Measurements from ENCODE around the gene DDX23. TPM values are rescaled to one million over a fixed set of nuclear protein-coding genes. Genes with fewer than 3 reads are reported as not detected.

The DDX23 gene
- polyA plus RNA-seq, 1 of the 3 experiments (the other 2 are of a cell fraction): 50.4 TPM

DNA sequence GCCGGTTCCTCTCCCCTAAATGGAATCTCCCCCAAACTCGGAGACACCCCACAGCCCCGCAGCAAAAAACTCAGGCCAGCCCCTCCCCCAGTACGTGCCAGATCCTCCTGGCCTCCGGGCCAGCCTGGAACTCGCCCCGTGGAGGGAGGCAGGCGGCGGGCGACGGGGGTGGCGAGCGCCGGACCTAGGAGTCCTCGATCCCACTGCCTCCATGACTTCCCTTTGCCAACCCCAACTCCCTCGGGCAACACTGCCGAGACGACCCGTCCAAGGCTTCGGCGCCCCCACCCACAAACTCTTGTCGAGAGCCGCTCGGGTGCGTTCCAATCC is 63.5 kb downstream of the DDX23 start:
- peaks cover 49% of the 10 kb centered on the region for H3K79me2 ChIP-seq (ENCODE audit: insufficient read depth)
- no peaks in the 10 kb centered on the region for H4K20me1 ChIP-seq (ENCODE audit: insufficient read depth)
- no peaks in the 10 kb centered on the region for H3K9me2 ChIP-seq
- H3F3A ChIP-seq (replicated peaks; ENCODE audit: insufficient read depth): no peaks in the 10 kb centered on the region
- peak; percentile 74 for DNase-seq
- POLR2A ChIA-PET: interaction anchor here (0.5 to 1.4 kb wide), 3 partner anchors 8 to 1046 kb away, joined by 3 to 4 read pairs (median 3); partner anchors contain the start of gene DDX23
- peak overlapping the region; percentile 29 to 33; a peak in 3 of 4 replicates for H3K27ac ChIP-seq (ENCODE audit: low read depth in 2 of 2, low read length in 1 of 2)
- TF ChIP-seq MXI1 (IDR thresholded peaks at IDR 0.05; ENCODE audit: low read depth, low read length) (no peak), RCOR1 (IDR thresholded peaks at IDR 0.05; ENCODE audit: low read length) (no peak), GABPA (IDR thresholded peaks at IDR 0.05; ENCODE audit: low read depth) (no peak), FOXJ3 (CRISPR knock-in tag; IDR thresholded peaks at IDR 0.05) (0 out of 2 replicates have a peak, but pooled peaks have one; percentile 40), YY1 (IDR thresholded peaks at IDR 0.05; ENCODE audit: low read depth) (no peak), POLR2AphosphoS5 (IDR thresholded peaks at IDR 0.05; ENCODE audit: low read depth, low read length) (no peak)
- TF ChIP-seq, protein P1, sequence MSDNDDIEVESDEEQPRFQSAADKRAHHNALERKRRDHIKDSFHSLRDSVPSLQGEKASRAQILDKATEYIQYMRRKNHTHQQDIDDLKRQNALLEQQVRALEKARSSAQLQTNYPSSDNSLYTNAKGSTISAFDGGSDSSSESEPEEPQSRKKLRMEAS (IDR thresholded peaks at IDR 0.05; ENCODE audit: low read depth): 0 out of 2 replicates have a peak, but pooled peaks have one; percentile 2
- CTCF ChIA-PET: interaction anchor here (1.0 to 15.6 kb wide), 4 partner anchors 23 to 38 kb away, joined by 3 to 234 read pairs (median 12); no protein-coding TSS in a partner anchor
- H3K27me3 ChIP-seq (ENCODE audit: insufficient read depth): no peaks in the 10 kb centered on the region
- H3K36me3 ChIP-seq (replicated peaks in 1 of 2; ENCODE audit: control insufficient read depth in 1 of 2, insufficient read depth in 2 of 2, low read length in 1 of 2): no peaks in the 10 kb centered on the region
- no peaks in the 10 kb centered on the region for H3K9me3 ChIP-seq
- peak overlapping the region; percentile 91 for H3K4me2 ChIP-seq
- H3K4me1 ChIP-seq (ENCODE audit: control insufficient read depth in 1 of 2, insufficient read depth in 2 of 2, low read depth in 1 of 2, low read length in 1 of 2): peaks cover 0 to 19% of the 10 kb centered on the region in 2 experiments; a peak in 1 of 4 replicates
- WGBS (ENCODE audit: low lambda C conversion rate): 0% methylated on average over 12 of the region's 25 CpGs
- peak overlapping the region; percentile 69 to 82 for H3K4me3 ChIP-seq (ENCODE audit: low read depth in 2 of 2, low read length in 1 of 2)
- H3K9ac ChIP-seq: peak overlapping the region; percentile 79
- no peak overlapping the region for H2AFZ ChIP-seq (ENCODE audit: low read depth)

DNA sequence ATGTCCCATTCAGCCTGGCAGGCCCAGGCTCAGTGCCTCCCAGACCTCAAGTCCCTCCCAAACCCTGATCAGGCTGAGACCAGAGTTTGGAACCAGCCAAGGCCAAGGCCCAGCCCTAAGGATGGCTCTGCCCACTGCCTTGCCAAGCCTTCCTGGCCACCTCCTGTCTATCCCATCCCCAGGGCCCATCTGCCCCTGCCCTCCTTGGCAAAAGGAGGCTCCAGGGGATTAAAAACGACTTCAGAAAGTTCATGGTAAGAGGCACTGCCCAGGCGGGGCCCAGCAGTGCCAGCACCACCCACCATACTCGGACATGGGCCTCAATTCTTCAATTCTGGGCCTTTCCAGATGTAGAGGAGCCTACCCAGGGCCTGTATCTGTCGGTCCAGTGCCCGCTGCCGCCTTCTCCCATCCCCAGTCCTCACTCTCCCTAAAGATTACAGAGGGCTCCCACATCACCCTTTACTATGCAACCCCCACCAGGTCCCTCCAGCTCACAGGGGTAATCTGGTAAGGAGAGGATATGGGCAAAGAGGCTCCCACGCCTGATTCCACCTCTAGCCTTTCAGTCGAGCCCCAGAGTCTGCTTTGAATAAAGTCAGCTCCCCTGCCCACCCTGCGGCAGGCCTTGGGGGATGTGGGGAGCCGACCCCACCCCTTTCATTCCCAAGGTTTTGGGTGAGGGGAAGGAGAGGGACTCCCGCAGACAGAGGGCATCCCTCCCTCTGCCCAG is 64.0 kb downstream of the DDX23 start:
- Histone ChIP-seq H3K36me3 (replicated peaks in 1 of 2; ENCODE audit: control insufficient read depth in 1 of 2, insufficient read depth in 2 of 2, low read length in 1 of 2) (no peaks in the 10 kb centered on the region), H3K79me2 (ENCODE audit: insufficient read depth) (peaks cover 52% of the 10 kb centered on the region), H3K9ac (peak overlapping the region; percentile 79), H3K27ac (ENCODE audit: low read depth in 2 of 2, low read length in 1 of 2) (peak overlapping the region; percentile 29 to 33; a peak in 3 of 4 replicates), H4K20me1 (ENCODE audit: insufficient read depth) (no peaks in the 10 kb centered on the region), H2AFZ (ENCODE audit: low read depth) (no peak overlapping the region), H3K27me3 (ENCODE audit: insufficient read depth) (no peaks in the 10 kb centered on the region), H3F3A (replicated peaks; ENCODE audit: insufficient read depth) (no peaks in the 10 kb centered on the region), H3K4me1 (ENCODE audit: control insufficient read depth in 1 of 2, insufficient read depth in 2 of 2, low read depth in 1 of 2, low read length in 1 of 2) (peaks cover 0 to 19% of the 10 kb centered on the region in 2 experiments; a peak in 1 of 4 replicates), H3K4me2 (peak overlapping the region; percentile 91), H3K4me3 (ENCODE audit: low read depth in 2 of 2, low read length in 1 of 2) (peak overlapping the region; percentile 69 to 82), H3K9me3 (no peaks in the 10 kb centered on the region), H3K9me2 (no peaks in the 10 kb centered on the region)
- TF ChIP-seq JUND (IDR thresholded peaks at IDR 0.05) (no peak), GABPA (IDR thresholded peaks at IDR 0.05; ENCODE audit: low read depth) (no peak), MXI1 (IDR thresholded peaks at IDR 0.05; ENCODE audit: low read depth, low read length) (0 out of 2 replicates have a peak, but pooled peaks have one; percentile 32), EZH2phosphoT487 (IDR thresholded peaks at IDR 0.05; ENCODE audit: borderline replicate concordance, low read depth) (no peak), TAF1 (IDR thresholded peaks at IDR 0.05; ENCODE audit: borderline replicate concordance, low read depth, low read length) (no peak)
- POLR2A ChIA-PET: no interaction called here
- 14% methylated on average over 10 of the region's 11 CpGs for WGBS (ENCODE audit: low lambda C conversion rate)
- CTCF ChIA-PET: interaction anchor here (2.7 to 15.6 kb wide), 2 partner anchors 26 to 32 kb away, joined by 20 to 234 read pairs; no protein-coding TSS in a partner anchor
- DNase-seq: peak; percentile 46

All from SK-N-SH (cell line).